SK-N-SH treated with all-trans-retinoic acid at 6 μM for 48 hours (cell line): ENCODE measurements around the gene BNIP2.

ENCODE experiments used
- BACH2 ChIP-seq: fragments of 250-450 bp; sonication (Bioruptor Pico); IDR thresholded peaks from 2 replicates; pipeline ENCODE4 v1.9.0; 2021; ENCODE audit warnings: mild to moderate bottlenecking, borderline replicate concordance
- CSDC2 ChIP-seq: fragments of 250-450 bp; sonication (Bioruptor Pico); IDR thresholded peaks from 2 replicates; pipeline ENCODE4 v1.5.0; 2020; ENCODE audit warnings: mild to moderate bottlenecking, moderate library complexity
- PPARA ChIP-seq: fragments of 250-450 bp; sonication (Bioruptor Pico); IDR thresholded peaks from 2 replicates; pipeline ENCODE4 v1.5.0; 2020; ENCODE audit warnings: mild to moderate bottlenecking, borderline replicate concordance
- TCF4 ChIP-seq: fragments of 250-450 bp; sonication (Bioruptor Pico); IDR thresholded peaks from 2 replicates; pipeline ENCODE4 v1.8.0; 2021; ENCODE audit warnings: mild to moderate bottlenecking, moderate library complexity, borderline replicate concordance
- TOX ChIP-seq: fragments of 250-450 bp; sonication (Bioruptor Pico); IDR thresholded peaks from 2 replicates; pipeline ENCODE4 v1.8.0; 2021; ENCODE audit warnings: mild to moderate bottlenecking, moderate library complexity, borderline replicate concordance
- ZC3H10 ChIP-seq: fragments of 250-450 bp; sonication (Bioruptor Pico); IDR thresholded peaks from 2 replicates; pipeline ENCODE4 v1.5.1; 2021; ENCODE audit warnings: mild to moderate bottlenecking, moderate library complexity
- ZFP3 ChIP-seq: fragments of 250-450 bp; sonication (Bioruptor Pico); IDR thresholded peaks from 2 replicates; pipeline ENCODE4 v1.5.0; 2020; ENCODE audit warnings: mild to moderate bottlenecking, moderate library complexity
- ZNF565 ChIP-seq: fragments of 450-650 bp; formaldehyde crosslinking; conservative IDR thresholded peaks from 2 replicates; pipeline ENCODE4 v1.5.0; 2020; ENCODE audit warnings: low read depth, mild to moderate bottlenecking, moderate library complexity
- TF ChIP-seq, protein P1 (sequence below): fragments of 250-450 bp; sonication (Bioruptor Pico); IDR thresholded peaks from 2 replicates; pipeline ENCODE4 v1.8.0; 2020; ENCODE audit warnings: mild to moderate bottlenecking, moderate library complexity, borderline replicate concordance
- TF ChIP-seq, protein P2 (sequence below): fragments of 250-450 bp; sonication (Bioruptor Pico); IDR thresholded peaks from 2 replicates; pipeline ENCODE4 v1.5.1; 2021; ENCODE audit warnings: mild to moderate bottlenecking, moderate library complexity

DNA sequence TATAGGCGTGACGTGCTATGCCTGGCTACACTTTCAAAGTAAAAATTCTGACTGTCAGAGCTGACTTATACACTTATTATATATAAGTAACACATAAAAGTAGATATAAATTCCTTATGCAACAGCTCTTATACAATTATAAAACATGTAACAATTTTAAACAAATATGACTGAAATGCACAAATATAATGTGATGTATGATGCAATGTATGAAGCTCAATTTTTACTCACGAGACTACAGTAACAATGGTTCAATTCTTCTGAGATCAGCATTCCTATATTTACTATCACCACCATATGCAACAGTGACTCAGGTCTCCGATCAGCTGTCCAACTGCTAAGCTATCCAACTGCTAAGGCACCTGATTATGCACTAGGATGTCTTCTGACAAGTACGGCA, 8.2 kb downstream of the BNIP2 start:
- no peak for TF ChIP-seq ZC3H10 (CRISPR knock-in tag)
- no peak for TF ChIP-seq PPARA (CRISPR knock-in tag)
- no peak for TF ChIP-seq TOX (CRISPR knock-in tag)
- TF ChIP-seq, protein P1, sequence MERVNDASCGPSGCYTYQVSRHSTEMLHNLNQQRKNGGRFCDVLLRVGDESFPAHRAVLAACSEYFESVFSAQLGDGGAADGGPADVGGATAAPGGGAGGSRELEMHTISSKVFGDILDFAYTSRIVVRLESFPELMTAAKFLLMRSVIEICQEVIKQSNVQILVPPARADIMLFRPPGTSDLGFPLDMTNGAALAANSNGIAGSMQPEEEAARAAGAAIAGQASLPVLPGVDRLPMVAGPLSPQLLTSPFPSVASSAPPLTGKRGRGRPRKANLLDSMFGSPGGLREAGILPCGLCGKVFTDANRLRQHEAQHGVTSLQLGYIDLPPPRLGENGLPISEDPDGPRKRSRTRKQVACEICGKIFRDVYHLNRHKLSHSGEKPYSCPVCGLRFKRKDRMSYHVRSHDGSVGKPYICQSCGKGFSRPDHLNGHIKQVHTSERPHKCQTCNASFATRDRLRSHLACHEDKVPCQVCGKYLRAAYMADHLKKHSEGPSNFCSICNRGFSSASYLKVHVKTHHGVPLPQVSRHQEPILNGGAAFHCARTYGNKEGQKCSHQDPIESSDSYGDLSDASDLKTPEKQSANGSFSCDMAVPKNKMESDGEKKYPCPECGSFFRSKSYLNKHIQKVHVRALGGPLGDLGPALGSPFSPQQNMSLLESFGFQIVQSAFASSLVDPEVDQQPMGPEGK (CRISPR knock-in tag) = no peak
- TF ChIP-seq TCF4 (CRISPR knock-in tag) = no peak
- no peak for TF ChIP-seq ZFP3 (CRISPR knock-in tag)
- TF ChIP-seq, protein P2, sequence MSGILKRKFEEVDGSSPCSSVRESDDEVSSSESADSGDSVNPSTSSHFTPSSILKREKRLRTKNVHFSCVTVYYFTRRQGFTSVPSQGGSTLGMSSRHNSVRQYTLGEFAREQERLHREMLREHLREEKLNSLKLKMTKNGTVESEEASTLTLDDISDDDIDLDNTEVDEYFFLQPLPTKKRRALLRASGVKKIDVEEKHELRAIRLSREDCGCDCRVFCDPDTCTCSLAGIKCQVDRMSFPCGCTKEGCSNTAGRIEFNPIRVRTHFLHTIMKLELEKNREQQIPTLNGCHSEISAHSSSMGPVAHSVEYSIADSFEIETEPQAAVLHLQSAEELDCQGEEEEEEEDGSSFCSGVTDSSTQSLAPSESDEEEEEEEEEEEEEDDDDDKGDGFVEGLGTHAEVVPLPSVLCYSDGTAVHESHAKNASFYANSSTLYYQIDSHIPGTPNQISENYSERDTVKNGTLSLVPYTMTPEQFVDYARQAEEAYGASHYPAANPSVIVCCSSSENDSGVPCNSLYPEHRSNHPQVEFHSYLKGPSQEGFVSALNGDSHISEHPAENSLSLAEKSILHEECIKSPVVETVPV = no peak
- no peak for TF ChIP-seq ZNF565 (CRISPR knock-in tag)
- no peak for TF ChIP-seq BACH2 (CRISPR knock-in tag)
- no peak for TF ChIP-seq CSDC2
